NCI-H2029 treated with DMSO at 0.1 percent for 48 hours (cell line): ENCODE results near the gene SMYD3.

Experiments
- DNase-seq: peaks from one replicate; lab custom pipeline; 2025; lab: John Stamatoyannopoulos, UW

Gene SMYD3

DNA sequence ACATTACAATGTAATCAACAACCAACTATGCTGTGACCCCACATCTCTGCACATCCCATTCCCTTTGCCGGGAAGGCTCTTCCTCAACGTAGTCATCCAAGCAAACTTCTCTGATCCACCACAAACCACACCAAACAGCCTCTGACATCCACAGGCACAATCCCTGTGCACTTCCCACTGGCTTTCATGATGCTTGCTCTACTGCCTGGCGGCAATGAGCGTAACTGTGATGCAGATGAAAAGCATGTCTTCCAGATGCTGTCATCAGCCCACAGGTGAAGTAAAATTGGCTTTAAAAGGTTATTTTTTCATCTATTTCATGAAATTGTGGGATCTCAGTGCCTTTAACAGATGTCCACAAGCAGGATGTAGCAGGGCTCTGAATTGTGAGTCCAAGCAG, 635.2 kb downstream of the SMYD3 start:
- DNase-seq = no peak

DNA sequence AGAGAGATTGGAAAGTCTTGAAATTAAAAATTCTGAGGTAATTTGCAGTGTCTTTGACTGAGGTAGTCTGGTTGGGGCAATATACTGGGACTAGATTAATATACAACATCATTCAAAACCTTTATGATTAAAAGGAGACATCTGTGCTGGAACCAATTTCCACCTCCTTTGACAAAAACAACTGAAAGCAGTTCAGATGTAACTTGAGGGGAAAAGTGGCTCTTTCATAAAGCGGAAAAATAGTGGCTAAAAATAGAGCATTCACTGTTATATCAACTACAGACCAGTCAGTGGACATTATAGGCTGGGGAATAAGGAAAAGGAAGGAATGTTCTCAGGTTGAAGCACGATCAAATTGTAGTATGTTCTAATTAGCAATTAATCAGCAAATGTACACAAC, 635.9 kb downstream of the SMYD3 start:
- DNase-seq = no peak

DNA sequence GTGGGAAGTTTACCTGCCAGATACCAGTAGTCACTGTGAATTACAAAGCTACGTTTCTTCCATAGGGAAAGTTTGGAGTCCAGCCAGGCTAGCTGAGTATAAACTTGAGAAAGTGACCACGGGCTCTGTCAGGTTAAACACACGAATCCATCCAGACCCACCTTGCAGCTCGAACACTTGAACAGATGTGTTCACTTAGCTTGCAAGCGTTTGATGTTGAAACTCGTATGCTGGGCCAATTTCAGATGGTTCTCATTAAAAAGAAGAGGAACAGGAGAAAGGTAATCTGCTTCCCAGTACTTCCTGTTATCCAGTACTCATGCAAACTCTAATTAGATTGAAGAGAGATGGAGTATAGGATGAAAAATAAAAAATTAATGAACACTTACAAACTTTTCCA, 636.4 kb downstream of the SMYD3 start:
- no peak for DNase-seq

DNA sequence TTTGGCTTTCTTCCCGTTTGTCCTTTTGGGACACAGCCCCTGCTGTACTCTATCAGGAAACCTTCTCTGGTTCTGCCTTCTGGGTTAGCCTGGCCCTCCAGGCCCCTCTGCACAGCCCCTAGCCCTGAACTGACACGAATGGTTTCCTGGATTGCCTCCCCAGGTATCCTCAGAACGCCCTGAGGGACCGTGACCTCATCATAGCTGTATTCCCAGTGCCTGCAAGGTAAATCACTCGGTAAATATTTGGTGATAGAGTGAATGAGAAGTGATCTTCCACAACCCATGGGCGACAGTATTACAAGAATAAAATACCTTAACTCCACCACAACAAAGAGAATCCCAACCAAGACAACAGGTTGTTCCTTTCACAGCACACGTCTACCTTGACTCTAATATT, 637.2 kb downstream of the SMYD3 start:
- DNase-seq = no peak

DNA sequence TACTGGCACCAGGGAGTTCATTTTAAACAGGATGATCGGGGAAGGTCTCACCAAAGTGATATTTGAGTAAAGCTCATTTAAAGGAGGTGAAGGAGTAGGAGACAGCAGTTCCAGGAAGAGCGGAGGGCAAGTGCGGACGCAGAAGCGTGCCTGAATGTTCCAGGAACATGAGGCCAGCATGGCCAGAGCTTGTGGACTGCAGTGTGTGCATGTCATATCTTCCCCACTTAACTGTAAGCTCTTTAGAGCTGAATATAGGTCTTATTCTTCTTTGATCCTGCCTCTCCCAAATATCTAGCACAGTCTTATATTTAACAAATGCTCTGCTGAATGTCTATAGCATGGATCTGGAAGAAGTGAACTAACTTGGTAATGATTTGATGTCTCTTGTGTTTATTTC, 639.3 kb downstream of the SMYD3 start:
- DNase-seq = no peak

DNA sequence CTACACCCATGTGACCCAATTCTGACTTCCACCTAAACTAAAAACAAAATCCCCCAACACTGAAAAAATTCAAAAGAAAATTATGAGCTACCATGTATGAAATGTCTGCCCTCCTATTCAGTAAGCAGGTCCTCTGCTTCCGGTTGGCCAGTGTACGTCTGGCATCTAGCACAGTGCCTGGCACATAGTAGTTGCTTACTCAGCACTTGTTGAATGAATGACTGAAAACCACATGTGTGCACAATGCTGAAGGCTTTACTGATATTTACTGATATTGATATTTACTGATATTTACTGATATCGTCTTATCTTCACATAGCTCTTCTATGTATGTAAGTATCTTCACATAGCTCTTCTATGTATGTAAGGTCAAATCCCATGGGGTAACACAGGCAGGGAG, 642.2 kb downstream of the SMYD3 start:
- no peak for DNase-seq

DNA sequence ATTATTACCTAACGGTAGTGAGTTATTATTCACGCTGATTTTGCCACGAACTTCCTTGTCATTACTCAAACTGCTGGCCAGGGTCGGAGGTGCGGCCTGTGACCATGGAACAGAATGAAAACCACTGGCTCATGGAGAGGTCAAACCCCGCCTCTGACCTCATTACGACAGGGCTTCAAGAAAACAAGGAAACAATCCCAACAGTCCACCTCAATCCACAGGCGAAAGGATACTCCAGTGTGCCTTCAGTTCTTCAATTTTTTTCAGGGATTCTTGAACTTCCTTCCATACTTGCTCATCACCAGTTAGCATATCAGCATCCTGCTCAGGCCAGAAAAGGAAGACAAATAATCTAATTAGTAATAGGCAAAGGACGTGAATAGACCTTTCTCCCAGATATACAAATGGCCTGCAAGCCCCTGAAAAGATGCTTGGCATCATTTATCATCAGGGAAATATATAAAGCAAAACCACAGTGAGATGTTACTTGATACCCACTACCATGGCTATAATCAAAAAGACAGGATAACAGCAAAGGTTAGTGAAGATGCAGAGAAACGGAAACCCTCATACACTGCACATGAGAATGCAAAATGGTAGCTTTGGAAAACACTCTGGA, 643.4 kb downstream of the SMYD3 start:
- no peak for DNase-seq

DNA sequence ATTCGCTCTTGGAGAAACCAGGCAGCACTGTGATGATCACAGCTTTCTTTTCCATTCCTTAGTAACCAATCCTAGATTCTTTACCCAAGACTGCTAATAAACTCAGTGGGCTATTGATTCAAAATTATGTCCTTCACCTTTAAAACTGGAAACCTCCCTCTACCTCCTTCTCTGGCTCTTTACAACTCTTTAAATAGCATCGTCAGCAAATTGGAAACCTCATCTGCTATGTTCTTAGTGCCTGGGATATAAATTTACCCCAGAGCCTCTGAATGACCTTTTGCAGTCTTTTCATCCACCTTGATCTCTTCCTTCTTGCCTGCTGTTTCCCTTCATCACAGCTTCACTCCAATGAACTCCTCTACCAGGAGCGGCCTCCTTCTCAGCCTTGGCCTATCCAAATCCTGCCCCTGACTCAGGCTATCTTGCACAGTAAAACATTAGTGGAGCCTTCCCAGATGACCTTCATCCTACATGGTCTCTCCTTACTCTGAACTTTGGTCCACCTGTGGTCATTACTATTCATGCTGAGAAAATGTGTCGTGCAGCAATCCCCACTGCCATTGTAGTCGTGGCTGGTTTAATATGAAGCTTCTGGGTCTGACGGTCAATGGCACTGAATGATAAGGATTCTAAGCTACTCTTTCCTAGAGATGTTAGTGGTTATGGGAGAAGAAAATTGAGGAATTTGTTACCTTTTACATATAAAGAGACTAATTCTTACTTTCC, 644.1 kb downstream of the SMYD3 start:
- DNase-seq = no peak

DNA sequence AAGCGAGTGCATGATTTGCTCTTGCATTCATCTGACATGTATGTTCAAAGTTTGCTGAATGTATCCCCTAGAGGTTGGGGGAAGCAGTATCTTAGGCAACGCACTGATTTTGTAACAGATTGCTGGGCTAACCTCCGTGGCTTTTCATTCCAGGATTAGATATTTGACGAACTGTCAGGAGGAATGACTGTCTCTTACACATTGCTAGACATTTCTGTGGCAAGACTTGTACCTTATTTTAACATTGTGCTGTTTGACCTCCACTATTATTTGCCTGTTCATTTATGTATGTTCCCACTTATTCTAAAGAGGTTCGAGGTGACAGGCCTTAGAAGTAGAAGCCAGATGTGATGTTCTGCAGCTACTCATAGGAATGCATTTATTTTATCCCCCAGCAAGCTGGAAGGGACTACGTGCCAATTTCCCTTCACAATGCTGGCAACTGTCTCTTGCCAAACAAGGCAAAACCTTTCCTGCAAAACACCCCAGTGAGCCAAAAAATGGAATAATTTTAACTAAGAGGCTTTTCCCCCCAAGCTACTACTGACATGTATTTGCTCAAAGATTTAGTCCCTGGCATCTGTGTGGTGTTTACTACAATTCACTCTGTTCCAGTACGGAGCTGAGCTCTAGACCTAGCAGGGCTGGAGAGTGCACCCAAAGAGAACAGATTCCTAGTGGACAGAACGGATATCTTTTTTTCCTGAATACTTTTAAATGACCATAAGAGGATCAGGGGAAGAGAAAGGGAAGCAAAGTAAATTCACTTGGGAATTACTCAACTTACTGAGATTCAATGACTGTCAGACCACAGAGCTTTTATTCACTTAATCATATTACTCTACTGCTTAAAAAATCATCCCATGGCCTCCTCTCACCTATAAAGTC, 646.2 kb downstream of the SMYD3 start:
- no peak for DNase-seq

DNA sequence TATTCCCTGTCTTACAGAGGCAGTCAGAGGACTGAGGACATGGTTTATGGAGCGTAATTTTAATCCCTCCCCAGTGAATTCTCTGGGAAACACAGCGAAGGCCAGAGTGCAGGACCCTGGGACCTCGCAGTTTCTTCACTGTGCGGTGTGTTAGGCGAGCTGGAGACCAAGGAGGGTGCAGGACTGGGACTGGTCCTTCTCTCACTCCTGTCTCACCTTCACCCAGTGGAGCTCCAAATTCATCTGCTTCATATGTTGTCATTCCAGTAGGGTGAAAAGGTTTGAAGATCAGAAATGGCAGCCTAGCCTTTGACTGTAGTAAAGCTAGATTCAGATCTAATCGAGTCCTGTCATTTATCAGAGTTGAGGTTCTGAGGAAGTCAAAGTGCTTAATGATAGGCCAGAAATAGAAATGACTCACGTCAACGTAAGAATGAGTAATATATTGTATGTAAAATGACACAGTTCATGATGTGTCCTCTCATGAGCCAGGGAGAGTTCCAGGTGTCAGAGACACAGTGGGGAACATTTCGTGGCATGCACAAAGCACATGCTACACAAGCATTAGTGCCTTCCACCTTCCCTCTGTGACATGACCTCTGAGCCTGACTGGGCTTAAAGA, 647.5 kb downstream of the SMYD3 start:
- DNase-seq = no peak

DNA sequence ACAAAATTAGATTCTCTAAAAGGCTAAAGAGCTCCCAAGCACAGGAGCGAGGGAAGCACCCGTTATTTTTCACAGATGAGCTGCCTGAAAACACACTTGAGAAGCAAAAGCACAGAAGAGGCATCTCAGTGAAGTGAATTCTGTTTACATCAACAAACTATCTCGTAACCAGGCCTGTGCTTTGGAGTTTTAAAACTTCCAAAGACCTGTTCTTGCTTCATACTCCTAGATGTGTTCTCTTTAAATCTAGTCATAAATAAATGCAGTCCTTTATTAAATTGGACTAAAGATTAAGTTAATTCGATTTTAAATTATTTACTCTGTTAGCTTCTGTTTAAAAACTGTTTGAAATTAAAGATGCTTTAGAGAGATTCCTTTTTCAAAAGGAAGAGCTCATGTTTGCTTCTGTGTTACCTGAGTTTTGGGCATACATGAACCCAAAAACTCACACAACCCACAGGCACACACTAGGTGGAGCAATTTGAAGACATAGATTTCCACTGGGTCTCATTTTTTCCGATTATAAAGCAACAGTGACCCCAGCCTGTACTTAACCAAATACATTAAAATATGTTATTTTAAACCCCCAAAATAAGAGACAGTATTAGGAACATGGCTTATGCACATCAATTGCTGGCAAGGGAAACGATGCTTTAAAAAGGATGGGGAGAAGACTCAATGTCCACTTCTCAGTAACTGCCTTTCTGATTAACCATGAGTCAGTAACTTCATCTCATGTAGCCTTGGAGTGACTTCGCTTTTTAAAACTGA, 648.2 kb downstream of the SMYD3 start:
- DNase-seq = no peak

DNA sequence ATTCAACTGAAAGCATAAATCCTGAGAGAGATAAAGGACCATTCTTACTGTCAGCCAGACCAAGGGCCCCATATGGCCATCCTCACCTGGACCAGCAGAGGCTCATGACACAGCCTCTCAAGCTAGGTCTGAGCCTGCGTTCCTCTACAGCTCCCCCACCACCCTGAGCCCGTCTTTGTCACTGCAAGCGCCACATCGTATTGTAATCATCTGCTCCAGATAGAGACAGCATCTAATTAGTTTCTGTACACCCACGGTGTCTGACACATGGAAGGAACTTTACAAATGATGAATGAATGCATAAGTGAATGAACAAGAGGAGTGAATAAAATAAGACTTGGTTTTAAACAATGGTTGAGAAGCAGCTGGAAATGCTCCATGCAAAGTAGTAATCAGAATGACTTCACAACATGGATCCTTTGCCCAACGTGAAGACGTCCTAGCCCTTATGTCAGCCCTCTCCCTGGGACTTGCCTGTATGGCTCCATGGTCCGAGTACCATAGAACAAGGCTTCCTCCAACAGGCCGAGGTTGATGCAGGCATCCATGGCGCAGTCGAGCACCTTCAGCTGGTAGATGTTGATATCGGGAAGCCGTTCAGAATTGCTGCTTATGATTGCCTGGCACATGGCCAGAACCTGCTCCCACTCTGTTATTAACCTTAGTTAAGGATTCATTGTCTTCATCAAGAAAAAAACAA, 648.9 kb downstream of the SMYD3 start:
- no peak for DNase-seq

DNA sequence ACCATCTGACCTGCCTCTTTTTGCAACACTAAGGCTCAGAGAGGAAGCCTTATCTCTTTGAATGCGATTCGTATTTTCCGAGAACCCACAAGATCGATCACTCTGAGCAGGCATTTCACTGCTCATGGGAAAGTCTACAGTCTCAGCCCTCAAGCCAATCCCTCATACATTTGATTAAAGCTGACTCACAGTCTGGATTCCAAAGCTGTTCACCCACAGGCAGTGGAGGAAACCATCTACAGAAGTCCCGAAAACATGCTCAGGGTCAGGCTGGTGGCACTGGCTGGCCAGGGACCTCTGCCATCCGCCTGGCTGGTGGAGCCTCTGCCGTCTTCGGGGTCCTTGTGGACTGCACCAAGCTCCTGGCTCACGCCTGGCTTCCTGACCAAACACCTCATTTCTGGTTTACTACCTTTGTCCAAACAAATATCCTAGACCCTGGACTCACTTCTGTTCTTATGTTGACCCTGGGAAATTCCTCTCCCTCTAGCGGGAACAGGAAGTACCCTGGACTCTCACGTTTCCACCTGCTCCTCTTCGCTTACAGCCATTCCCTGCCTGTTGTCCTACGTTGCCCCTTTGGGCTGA, 650.0 kb downstream of the SMYD3 start:
- DNase-seq = no peak

DNA sequence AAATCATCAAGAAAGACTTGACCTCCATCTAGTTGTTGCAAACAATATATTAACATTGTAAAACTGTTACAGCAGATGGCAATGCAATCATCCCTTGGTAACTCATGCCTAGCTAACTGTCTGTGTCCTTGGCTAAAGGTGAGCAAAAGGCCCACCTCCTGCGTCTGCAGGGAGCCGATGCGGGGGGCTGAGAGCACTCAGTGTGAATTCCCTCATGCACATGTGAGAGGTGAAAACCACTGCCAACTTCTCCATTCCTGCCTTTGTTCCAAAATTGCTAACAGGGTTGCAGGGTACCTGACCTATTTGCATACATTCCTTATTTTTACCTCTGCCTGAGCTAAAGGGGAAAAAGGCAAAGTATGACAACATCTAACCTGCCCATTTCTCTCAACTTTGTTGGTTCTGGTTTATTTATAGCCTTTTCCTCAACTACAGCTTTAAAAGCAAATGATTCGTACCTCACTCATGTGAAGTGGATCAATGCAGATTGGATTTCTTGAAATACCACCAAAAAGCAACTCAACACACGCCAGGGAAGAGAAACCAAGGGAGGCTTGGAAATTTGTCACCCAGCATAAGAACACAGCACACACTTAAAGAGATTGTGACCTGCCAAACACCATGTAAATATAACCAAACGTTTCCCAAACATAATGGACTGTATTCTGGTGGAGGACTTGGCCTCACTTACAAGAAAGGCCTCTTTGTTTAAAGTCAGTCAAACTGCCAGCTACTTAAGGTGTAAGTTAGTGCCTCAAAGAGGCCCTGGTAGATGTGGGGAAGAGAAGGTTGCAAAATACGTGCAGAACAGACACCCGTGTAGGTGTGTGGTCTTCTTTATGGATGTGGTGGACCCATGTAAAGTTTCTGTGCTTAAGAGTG, 651.0 kb downstream of the SMYD3 start:
- DNase-seq = no peak

DNA sequence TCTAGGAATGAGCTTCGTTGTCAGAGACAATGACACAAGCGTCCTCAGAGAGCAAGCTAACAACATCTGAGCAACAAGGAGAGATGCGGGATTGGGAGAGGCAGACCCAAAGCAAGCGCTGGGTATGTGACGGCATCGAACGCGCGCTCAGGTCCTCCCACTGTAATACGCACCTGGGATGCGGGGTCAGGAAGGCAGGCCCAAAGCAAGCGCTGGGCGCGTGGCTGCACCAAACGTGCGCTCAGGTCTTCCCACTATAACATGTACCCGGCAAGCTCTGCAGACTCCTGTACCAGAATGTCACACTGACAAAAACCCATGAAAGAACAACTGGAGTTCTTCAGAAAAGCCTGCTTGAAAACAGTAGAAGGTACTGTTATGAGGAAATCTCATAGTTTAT, 653.8 kb downstream of the SMYD3 start:
- DNase-seq = no peak

DNA sequence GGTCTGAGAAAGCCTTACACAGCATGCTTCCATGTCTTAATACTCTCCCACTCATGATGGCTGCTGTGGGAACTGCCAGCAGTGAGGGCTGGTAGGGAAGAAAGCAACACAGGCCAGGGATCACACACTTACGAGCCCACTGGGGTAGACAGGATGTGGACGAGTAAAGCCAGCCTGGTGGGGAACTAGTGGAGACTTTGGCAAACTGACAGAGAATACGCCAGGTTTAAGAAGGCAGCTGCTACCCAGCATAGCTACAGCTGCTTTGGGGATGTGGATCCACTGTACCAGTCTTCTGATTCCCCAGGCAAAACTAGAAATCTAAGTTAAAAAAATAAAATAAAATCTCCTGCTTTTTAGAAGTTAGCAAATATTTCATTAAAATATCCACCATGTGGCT, 664.0 kb downstream of the SMYD3 start:
- DNase-seq = no peak

DNA sequence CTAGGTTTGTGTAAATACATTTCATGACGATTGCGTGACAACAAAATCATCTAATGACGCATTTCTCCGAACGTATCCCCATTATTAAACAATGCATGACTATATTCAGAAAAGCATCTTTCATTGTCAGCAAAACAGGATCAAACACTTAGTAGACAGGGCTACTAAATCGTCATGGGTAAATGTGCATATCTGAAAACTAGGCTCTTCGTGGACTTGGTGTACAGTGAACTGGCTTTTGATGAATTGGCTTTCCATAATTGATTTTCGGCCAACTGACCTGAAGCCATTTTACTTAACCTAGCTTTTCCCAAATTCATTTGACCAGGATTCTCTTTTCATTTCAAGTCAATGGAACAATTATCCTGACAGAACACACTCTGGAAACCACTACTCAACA, 665.0 kb downstream of the SMYD3 start:
- DNase-seq = no peak

DNA sequence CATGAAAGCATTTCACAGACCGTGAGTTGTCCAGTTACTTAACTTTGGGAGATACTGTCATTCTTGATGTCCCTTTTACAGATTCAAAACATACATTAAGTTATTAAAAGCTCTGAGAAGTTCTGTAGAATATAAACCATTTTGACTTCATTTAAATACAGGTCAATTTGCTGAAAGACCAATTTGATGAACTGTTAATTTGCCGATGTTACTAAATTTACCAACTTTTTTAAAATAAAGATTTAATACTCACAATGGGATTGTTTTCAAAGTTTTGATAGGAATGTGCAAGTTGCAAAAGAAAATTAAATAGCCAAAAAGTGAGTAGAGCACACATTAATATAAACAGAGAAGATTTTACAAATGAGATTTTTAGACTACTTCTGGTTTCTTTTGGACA, 666.1 kb downstream of the SMYD3 start:
- no peak for DNase-seq

DNA sequence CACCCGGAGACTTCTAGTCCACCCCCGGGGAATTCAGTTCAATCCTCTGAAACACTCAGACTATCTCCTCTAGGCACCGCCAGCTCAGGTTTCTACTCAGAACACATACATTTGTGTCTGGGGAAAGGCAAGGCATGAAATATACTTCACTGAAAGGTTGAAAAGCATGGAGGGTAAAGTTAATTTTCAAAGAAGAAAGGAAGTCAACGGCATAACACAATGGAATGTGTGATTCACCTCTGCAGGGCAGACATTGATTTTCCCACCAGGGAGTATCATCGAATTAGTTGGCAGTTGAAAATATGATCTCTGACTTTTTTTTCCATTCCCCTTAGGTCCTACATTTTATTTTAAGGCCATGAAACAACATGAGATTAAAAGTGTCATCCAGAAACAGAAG, 669.4 kb downstream of the SMYD3 start:
- DNase-seq = no peak

DNA sequence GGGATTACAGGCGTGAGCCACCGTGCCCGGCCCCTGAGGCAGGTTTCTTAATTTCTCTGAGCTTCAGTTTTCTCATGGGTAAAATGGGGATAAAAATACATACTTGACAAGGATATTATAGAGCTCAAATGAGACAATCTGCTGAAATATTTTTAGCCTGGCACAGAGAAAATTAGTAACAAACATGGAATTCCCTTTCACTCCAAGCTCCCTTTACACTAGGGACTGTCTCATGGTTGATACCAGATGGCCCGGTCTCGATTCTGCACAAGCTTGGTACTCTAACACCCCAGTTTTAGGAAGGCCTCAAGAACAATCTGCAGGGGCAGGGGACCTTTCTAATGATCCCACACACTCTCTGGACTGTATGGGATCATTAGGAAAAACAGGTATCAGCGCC, 671.7 kb downstream of the SMYD3 start:
- no peak for DNase-seq
